SU-DHL-6 (cell line): ENCODE measurements around the gene HOXC10.

Experiments used
- H2AFZ ChIP-seq: fragments of 200-600 bp; sonication (generic); 2 replicates; pipeline ENCODE4 v1.6.1; 2014; ENCODE audit warnings: low read depth, mild to moderate bottlenecking, moderate library complexity, mixed read lengths, antibody characterized with exemption, low read length; ENCODE audit not compliant: severe bottlenecking
- H3F3A ChIP-seq: fragments of 200-600 bp; shearing (Covaris generic); 2 replicates; pipeline ENCODE4 v1.6.0; 2016; ENCODE audit warnings: antibody characterized with exemption, mild to moderate bottlenecking; ENCODE audit not compliant: insufficient read depth
- H3K27ac ChIP-seq: fragments of 200-600 bp; sonication (generic); 2 replicates; pipeline ENCODE4 v1.5.1; 2016; ENCODE audit warnings: low read depth, mild to moderate bottlenecking, low read length, moderate library complexity, mixed read lengths
- H3K27me3 ChIP-seq: fragments of 200-600 bp; sonication (generic), shearing (Covaris generic); 2 replicates; pipeline ENCODE4 v1.6.0; 2014; ENCODE audit warnings: mild to moderate bottlenecking, low read length
- H3K36me3 ChIP-seq: fragments of 200-600 bp; sonication (generic); 2 replicates; pipeline ENCODE4 v1.6.1; 2014; ENCODE audit warnings: mild to moderate bottlenecking, low read length, mixed read lengths
- H3K4me2 ChIP-seq: fragments of 300-600, 200-600 bp; shearing (Covaris generic), sonication (generic); 2 replicates; pipeline ENCODE4 v1.6.0; 2014; ENCODE audit warnings: low read length, low read depth, mild to moderate bottlenecking; ENCODE audit not compliant: poor library complexity, severe bottlenecking
- H3K4me3 ChIP-seq: fragments of 200-600 bp; sonication (generic); 2 replicates; pipeline ENCODE4 v1.5.1; 2014; ENCODE audit warnings: antibody characterized with exemption, low read length, mild to moderate bottlenecking, mixed read lengths; ENCODE audit not compliant: insufficient read depth, poor library complexity, severe bottlenecking
- H3K79me2 ChIP-seq: fragments of 200-600 bp; sonication (generic); 2 replicates; pipeline ENCODE4 v1.6.1; 2014; ENCODE audit warnings: mild to moderate bottlenecking, low read length, moderate library complexity; ENCODE audit not compliant: insufficient read depth
- H3K9ac ChIP-seq: fragments of 200-600 bp; sonication (generic); 2 replicates; pipeline ENCODE4 v1.7.0; 2014; ENCODE audit warnings: mild to moderate bottlenecking, low read length
- H3K9me2 ChIP-seq: fragments of 200-600 bp; sonication (generic); replicated peaks from 2 replicates; pipeline ENCODE4 v1.6.1; 2014; ENCODE audit warnings: low read length; ENCODE audit not compliant: insufficient read depth
- H3K9me3 ChIP-seq: fragments of 200-600 bp; sonication (generic); 2 replicates; pipeline ENCODE4 v1.6.1; 2014; ENCODE audit warnings: low read length, mixed read lengths; ENCODE audit not compliant: insufficient read depth
- H4K20me1 ChIP-seq: fragments of 200-600 bp; sonication (generic); 2 replicates; pipeline ENCODE4 v1.6.1; 2014; ENCODE audit warnings: low read depth, mild to moderate bottlenecking, antibody characterized with exemption, low read length, moderate library complexity, mixed read lengths
- EZH2phosphoT487 ChIP-seq: fragments of 200-600 bp; sonication (generic), shearing (Covaris generic); conservative IDR thresholded peaks from 2 replicates; pipeline ENCODE4 v1.6.1; 2018; ENCODE audit warnings: mild to moderate bottlenecking, antibody characterized with exemption, low read length, moderate library complexity, mixed read lengths
- TF ChIP-seq, protein P1 (sequence below): fragments of 200-600 bp; sonication (generic); IDR thresholded peaks from one replicate; pipeline ENCODE4 v1.5.1; 2017; ENCODE audit warnings: antibody characterized with exemption, mild to moderate bottlenecking, low read length, moderate library complexity; ENCODE audit not compliant: insufficient read depth, poor library complexity, severe bottlenecking

The HOXC10 gene

DNA sequence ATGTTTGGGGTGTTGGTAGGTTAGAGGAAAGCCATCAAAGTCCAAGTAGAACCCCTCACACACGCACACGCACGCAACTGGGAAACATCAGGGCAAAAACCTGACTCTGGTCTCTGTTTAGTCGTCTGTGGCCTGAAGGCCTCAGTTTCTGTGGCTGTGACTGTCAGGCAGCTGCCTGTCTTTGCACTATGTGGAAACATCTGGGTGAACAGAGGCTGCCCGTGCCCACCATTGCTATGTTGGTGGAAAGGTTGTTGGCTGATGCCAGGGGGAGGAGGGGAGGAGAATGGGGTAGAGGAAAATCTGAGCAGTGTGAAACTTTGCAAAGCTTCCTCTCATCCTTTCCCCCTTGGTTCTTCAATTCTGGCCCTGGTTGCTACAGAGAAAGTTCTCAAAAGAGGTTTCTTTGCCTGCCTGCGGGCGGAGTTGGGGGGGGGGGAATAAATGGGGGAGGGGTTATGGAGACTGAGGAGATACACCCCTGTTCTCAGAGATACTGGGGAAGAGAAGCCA lies 7.5 kb downstream of the HOXC10 start:
- no peak overlapping the region for H3K27ac ChIP-seq
- H3K27me3 ChIP-seq = no peaks in the 10 kb centered on the region
- H3K9me3 ChIP-seq = no peaks in the 10 kb centered on the region
- H3K9ac ChIP-seq = no peak overlapping the region
- H3K4me3 ChIP-seq = no peak overlapping the region
- no peaks in the 10 kb centered on the region for H3K9me2 ChIP-seq
- no peaks in the 10 kb centered on the region for H3F3A ChIP-seq
- H4K20me1 ChIP-seq = no peaks in the 10 kb centered on the region
- H3K4me2 ChIP-seq = no peak overlapping the region
- no peak overlapping the region for H2AFZ ChIP-seq
- no peaks in the 10 kb centered on the region for H3K36me3 ChIP-seq
- H3K79me2 ChIP-seq = no peaks in the 10 kb centered on the region
- TF ChIP-seq EZH2phosphoT487 = no peak
- TF ChIP-seq, protein P1, sequence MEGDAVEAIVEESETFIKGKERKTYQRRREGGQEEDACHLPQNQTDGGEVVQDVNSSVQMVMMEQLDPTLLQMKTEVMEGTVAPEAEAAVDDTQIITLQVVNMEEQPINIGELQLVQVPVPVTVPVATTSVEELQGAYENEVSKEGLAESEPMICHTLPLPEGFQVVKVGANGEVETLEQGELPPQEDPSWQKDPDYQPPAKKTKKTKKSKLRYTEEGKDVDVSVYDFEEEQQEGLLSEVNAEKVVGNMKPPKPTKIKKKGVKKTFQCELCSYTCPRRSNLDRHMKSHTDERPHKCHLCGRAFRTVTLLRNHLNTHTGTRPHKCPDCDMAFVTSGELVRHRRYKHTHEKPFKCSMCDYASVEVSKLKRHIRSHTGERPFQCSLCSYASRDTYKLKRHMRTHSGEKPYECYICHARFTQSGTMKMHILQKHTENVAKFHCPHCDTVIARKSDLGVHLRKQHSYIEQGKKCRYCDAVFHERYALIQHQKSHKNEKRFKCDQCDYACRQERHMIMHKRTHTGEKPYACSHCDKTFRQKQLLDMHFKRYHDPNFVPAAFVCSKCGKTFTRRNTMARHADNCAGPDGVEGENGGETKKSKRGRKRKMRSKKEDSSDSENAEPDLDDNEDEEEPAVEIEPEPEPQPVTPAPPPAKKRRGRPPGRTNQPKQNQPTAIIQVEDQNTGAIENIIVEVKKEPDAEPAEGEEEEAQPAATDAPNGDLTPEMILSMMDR = no peak

- no peak overlapping the region for H3K4me3 ChIP-seq
These were observed 8.4 kb downstream of the HOXC10 start for GRCh38 chr12:53993162-53994008.

GRCh38 chr12:53994009-53994263 lies 9.0 kb downstream of the HOXC10 start:
- no peaks in the 10 kb centered on the region for H4K20me1 ChIP-seq
- TF ChIP-seq, protein P1 = no peak
- no peak for TF ChIP-seq EZH2phosphoT487
- no peak overlapping the region for H3K27ac ChIP-seq
- no peaks in the 10 kb centered on the region for H3K9me3 ChIP-seq
- no peaks in the 10 kb centered on the region for H3K36me3 ChIP-seq
- H3K9ac ChIP-seq = no peak overlapping the region
- H3K9me2 ChIP-seq = no peaks in the 10 kb centered on the region
- H3K4me3 ChIP-seq = no peak overlapping the region
- no peaks in the 10 kb centered on the region for H3K79me2 ChIP-seq
- H3K4me2 ChIP-seq = no peak overlapping the region
- H3K27me3 ChIP-seq = no peaks in the 10 kb centered on the region
- H3F3A ChIP-seq = no peaks in the 10 kb centered on the region
- H2AFZ ChIP-seq = no peak overlapping the region

More at GRCh38 chr12:53993162-53994008, 8.4 kb downstream of the HOXC10 start:
- H3F3A ChIP-seq = no peaks in the 10 kb centered on the region
- H3K9me2 ChIP-seq = no peaks in the 10 kb centered on the region
- H3K27me3 ChIP-seq = no peaks in the 10 kb centered on the region
- no peaks in the 10 kb centered on the region for H3K79me2 ChIP-seq
- no peak for TF ChIP-seq EZH2phosphoT487
- TF ChIP-seq, protein P1 = no peak
- no peaks in the 10 kb centered on the region for H3K9me3 ChIP-seq
- H3K9ac ChIP-seq = no peak overlapping the region
- H3K4me2 ChIP-seq = no peak overlapping the region
- no peaks in the 10 kb centered on the region for H3K36me3 ChIP-seq
- H2AFZ ChIP-seq = no peak overlapping the region
- no peaks in the 10 kb centered on the region for H4K20me1 ChIP-seq
- no peak overlapping the region for H3K27ac ChIP-seq
